ENCODE measurements around the gene CNTNAP3B.
"Not testable (repeated sequence)": the region's sequence is repeated elsewhere in the genome, so short reads cannot be mapped to it uniquely, and the experiment has no call there.

- not testable (repeated sequence) for TF ChIP-seq CTCF (IDR thresholded peaks at IDR 0.05; ENCODE audit: insufficient read depth, low read depth, low read length); EZH2 (IDR thresholded peaks at IDR 0.05; ENCODE audit: insufficient read depth, low read length)
These were observed 151.1 kb downstream of the CNTNAP3B start for GRCh38 chr9:41977965-41978600.
